PC-3 (cell line): Measurements from ENCODE around the gene BSPH1. TPM values are rescaled to one million over a fixed set of nuclear protein-coding genes. Genes with fewer than 3 reads are reported as not detected.

Experiments
- total RNA-seq: library from RNA; depleted of rRNA; stranded (reverse); fragments of >200 nt; gene quantifications from 2 replicates; pipeline ENCODE4 v1.2.3, GENCODE V29; 2014; rRNA removed

The BSPH1 gene
- total RNA-seq, 1 experiment from 2014 or later = not detected

Other genes with a start within 250 kb of the BSPH1 start
- gene NOP53, start 246.6 kb downstream of the BSPH1 start, total RNA-seq = 61.5 and 83.9 TPM in 2 replicates
- 277 and 278 TPM in 2 replicates for gene SELENOW, start 213.5 kb downstream of the BSPH1 start, total RNA-seq
- gene TPRX1, start 187.6 kb downstream of the BSPH1 start, total RNA-seq = not detected in 2 replicates
- gene CRX, start 170.2 kb downstream of the BSPH1 start, total RNA-seq = not detected in 2 replicates
- gene TPRX2, start 132.9 kb downstream of the BSPH1 start, total RNA-seq = not detected in 2 replicates
- gene SULT2A1, start 105.9 kb downstream of the BSPH1 start, total RNA-seq = not detected in 2 replicates
- not detected in 2 replicates for gene ELSPBP1, start 2.5 kb upstream of the BSPH1 start, total RNA-seq
- not detected in 2 replicates for gene CABP5, start 51.9 kb upstream of the BSPH1 start, total RNA-seq
- 0.63 and 2.6 TPM in 2 replicates for gene PLA2G4C, start 118.6 kb upstream of the BSPH1 start, total RNA-seq
- 67.5 and 85.1 TPM in 2 replicates for gene LIG1, start 178.2 kb upstream of the BSPH1 start, total RNA-seq
- 1.8 and 2.6 TPM in 2 replicates for gene ZSWIM9, start 178.5 kb upstream of the BSPH1 start, total RNA-seq